NCI-H2171 (cell line): Measurements from ENCODE around the gene STK24.

Source experiments
- DNase-seq: peaks from one replicate; lab custom pipeline; 2025; lab: John Stamatoyannopoulos, UW

STK24 gene

GRCh38 chr13:98509271-98510155 lies 67.4 kb downstream of the STK24 start:
- DNase-seq: no peak

- DNase-seq: no peak
These were observed 68.2 kb downstream of the STK24 start for GRCh38 chr13:98508685-98509084.

- no peak for DNase-seq
These were observed 68.6 kb downstream of the STK24 start for GRCh38 chr13:98508280-98508679.

GRCh38 chr13:98507282-98507797 lies 69.6 kb downstream of the STK24 start:
- DNase-seq: no peak

GRCh38 chr13:98506728-98507230 lies 70.1 kb downstream of the STK24 start:
- no peak for DNase-seq

- DNase-seq: no peak
These were observed 70.6 kb downstream of the STK24 start for GRCh38 chr13:98506322-98506721.

GRCh38 chr13:98505217-98505616 lies 71.7 kb downstream of the STK24 start:
- DNase-seq: no peak

GRCh38 chr13:98504371-98504963 lies 72.4 kb downstream of the STK24 start:
- no peak for DNase-seq

GRCh38 chr13:98504029-98504351 lies 72.9 kb downstream of the STK24 start:
- DNase-seq: no peak

GRCh38 chr13:98503175-98504028 lies 73.5 kb downstream of the STK24 start:
- no peak for DNase-seq

GRCh38 chr13:98500963-98501421 lies 75.9 kb downstream of the STK24 start:
- DNase-seq: no peak

GRCh38 chr13:98496966-98497365 lies 79.9 kb downstream of the STK24 start:
- no peak for DNase-seq

- DNase-seq: no peak
These were observed 80.5 kb downstream of the STK24 start for GRCh38 chr13:98496479-98496791.

- no peak for DNase-seq
These were observed 81.1 kb downstream of the STK24 start for GRCh38 chr13:98495627-98496478.

- no peak for DNase-seq
These were observed 82.1 kb downstream of the STK24 start for GRCh38 chr13:98494769-98495168.

GRCh38 chr13:98493042-98493712 lies 83.7 kb downstream of the STK24 start:
- no peak for DNase-seq

- no peak for DNase-seq
These were observed 84.4 kb downstream of the STK24 start for GRCh38 chr13:98492335-98493041.

GRCh38 chr13:98490866-98491265 lies 86.0 kb downstream of the STK24 start:
- DNase-seq: no peak

- no peak for DNase-seq
These were observed 86.6 kb downstream of the STK24 start for GRCh38 chr13:98490195-98490836.
